HepG2 (cell line): Measurements from ENCODE around the gene TIMP3. TPM values are rescaled to one million over a fixed set of nuclear protein-coding genes. Genes with fewer than 3 reads are reported as not detected.
A peak's percentile ranks its signal among the peaks of the same experiment; 100 is the strongest.

Experiments
- ATRX ChIP-seq: sonication (generic); formaldehyde crosslinking; IDR thresholded peaks from 2 replicates; pipeline ENCODE4 v1.4.0; 2020; ENCODE audit warnings: missing genetic modification reagents, borderline replicate concordance
- BORCS8-MEF2B ChIP-seq: sonication (generic); formaldehyde crosslinking; IDR thresholded peaks from 2 replicates; pipeline ENCODE4 v1.8.0; 2022; ENCODE audit warnings: mild to moderate bottlenecking, missing genetic modification reagents
- FOXP1 ChIP-seq, 2 experiments: fragments of 450-650 bp in 1 of 2; IDR thresholded peaks; 2 replicates each; pipeline ENCODE4 v1.6.1; 2017 to 2018; ENCODE audit warnings: antibody characterized with exemption in 1 of 2
- GPN1 ChIP-seq: sonication (generic); formaldehyde crosslinking; IDR thresholded peaks from 2 replicates; pipeline ENCODE4 v1.5.1; 2020; ENCODE audit warnings: missing genetic modification reagents, borderline replicate concordance
- HOXA7 ChIP-seq: sonication (generic); formaldehyde crosslinking; IDR thresholded peaks from 2 replicates; pipeline ENCODE4 v1.8.1; 2022; ENCODE audit warnings: mild to moderate bottlenecking, missing genetic modification reagents, moderate library complexity
- KDM2A ChIP-seq: sonication (generic); formaldehyde crosslinking; IDR thresholded peaks from 2 replicates; pipeline ENCODE4 v1.4.0; 2020; ENCODE audit warnings: low read depth, missing genetic modification reagents, borderline replicate concordance
- MIER3 ChIP-seq: IDR thresholded peaks from 2 replicates; pipeline ENCODE4 v1.6.1; 2016; ENCODE audit warnings: missing compliant biosample characterization, borderline replicate concordance
- MTF1 ChIP-seq: sonication (generic); formaldehyde crosslinking; IDR thresholded peaks from 2 replicates; pipeline ENCODE4 v1.5.0; 2020; ENCODE audit warnings: missing genetic modification reagents
- NBN ChIP-seq: fragments of 450-650 bp; conservative IDR thresholded peaks from 2 replicates; pipeline ENCODE4 v1.6.1; 2017
- NFIC ChIP-seq: IDR thresholded peaks from 2 replicates; pipeline ENCODE4 v1.6.1; 2012; ENCODE audit warnings: mild to moderate bottlenecking, low read length, inconsistent platforms
- PATZ1 ChIP-seq: sonication (generic); formaldehyde crosslinking; IDR thresholded peaks from 2 replicates; pipeline ENCODE4 v1.4.0; 2020; ENCODE audit warnings: missing genetic modification reagents
- POLR2A ChIP-seq, 2 experiments: IDR thresholded peaks; 2 replicates each; pipeline ENCODE4 v1.6.1; 2011; ENCODE audit warnings: low read depth in 2 of 2, low read length in 2 of 2, mild to moderate bottlenecking in 1 of 2, moderate library complexity in 1 of 2; ENCODE audit not compliant: insufficient read depth in 1 of 2
- SKI ChIP-seq: fragments of 450-650 bp; IDR thresholded peaks from one replicate; pipeline ENCODE4 v1.6.1; 2018; ENCODE audit warnings: mild to moderate bottlenecking; ENCODE audit not compliant: partially characterized antibody
- SRY ChIP-seq: sonication (generic); formaldehyde crosslinking; IDR thresholded peaks from 2 replicates; pipeline ENCODE4 v1.8.0; 2022; ENCODE audit warnings: mild to moderate bottlenecking, missing genetic modification reagents
- TCF7L2 ChIP-seq: IDR thresholded peaks from 2 replicates; pipeline ENCODE4 v1.6.1; 2011; ENCODE audit warnings: mild to moderate bottlenecking, low read depth, low read length, moderate library complexity
- TGIF2 ChIP-seq: IDR thresholded peaks from 2 replicates; pipeline ENCODE4 v1.6.1; 2016; ENCODE audit warnings: control low read depth, missing compliant biosample characterization
- UBTF ChIP-seq: sonication (generic); formaldehyde crosslinking; IDR thresholded peaks from 2 replicates; pipeline ENCODE4 v1.4.0; 2020; ENCODE audit warnings: mild to moderate bottlenecking, missing genetic modification reagents
- ZMAT3 ChIP-seq: sonication (generic); formaldehyde crosslinking; conservative IDR thresholded peaks from 2 replicates; pipeline ENCODE4 v1.7.0; 2021; ENCODE audit warnings: missing genetic modification reagents
- ZMYM3 ChIP-seq: sonication (generic); formaldehyde crosslinking; IDR thresholded peaks from 2 replicates; pipeline ENCODE4 v1.5.1; 2020; ENCODE audit warnings: mild to moderate bottlenecking, missing genetic modification reagents
- ZNF292 ChIP-seq: sonication (generic); formaldehyde crosslinking; IDR thresholded peaks from 2 replicates; pipeline ENCODE4 v1.8.1; 2022; ENCODE audit warnings: mild to moderate bottlenecking, low read depth, missing genetic modification reagents, borderline replicate concordance
- ZNF317 ChIP-seq: sonication (generic); formaldehyde crosslinking; IDR thresholded peaks from 2 replicates; pipeline ENCODE4 v1.5.0; 2020; ENCODE audit warnings: mild to moderate bottlenecking, missing genetic modification reagents
- ZNF331 ChIP-seq: sonication (generic); formaldehyde crosslinking; IDR thresholded peaks from 2 replicates; pipeline ENCODE4 v1.4.0; 2020; ENCODE audit warnings: missing genetic modification reagents
- ZNF362 ChIP-seq: sonication (generic); formaldehyde crosslinking; IDR thresholded peaks from 2 replicates; pipeline ENCODE4 v1.4.0; 2020; ENCODE audit warnings: missing genetic modification reagents, mild to moderate bottlenecking, borderline replicate concordance
- ZNF720 ChIP-seq: sonication (generic); formaldehyde crosslinking; IDR thresholded peaks from 2 replicates; pipeline ENCODE4 v1.4.0; 2020; ENCODE audit warnings: missing genetic modification reagents
- ZNF879 ChIP-seq: sonication (generic); formaldehyde crosslinking; IDR thresholded peaks from 2 replicates; pipeline ENCODE4 v1.8.1; 2023; ENCODE audit warnings: missing genetic modification reagents
- ZSCAN25 ChIP-seq: sonication (generic); formaldehyde crosslinking; IDR thresholded peaks from 2 replicates; pipeline ENCODE4 v1.8.0; 2022; ENCODE audit warnings: mild to moderate bottlenecking, missing genetic modification reagents
- polyA plus RNA-seq, 8 experiments: library from polyadenylated mRNA; depleted of rRNA in 3 of 8; stranded (reverse) in 7 of 8; unstranded in 1 of 8; fragments of >200 nt; fragmentation: Illumina TruSeq in 4 of 8; extraction: Trizol in 4 of 8; gene quantifications; 2 replicates each; pipeline versions ENCODE4 v1.2.1 to v1.2.3, GENCODE V29; 2011 to 2016; ENCODE audit warnings: low read depth in 4 of 8, missing spikeins in 1 of 8, mixed read lengths in 1 of 8; ENCODE audit not compliant: insufficient read depth in 1 of 8
- total RNA-seq, 5 experiments: library from RNA; depleted of rRNA; stranded (reverse); fragments of >200 nt; fragmentation: Illumina TruSeq; extraction: Trizol; gene quantifications; 2 replicates each; pipeline ENCODE4 v1.2.3, GENCODE V29; 2016; ENCODE audit warnings: low read depth in 1 of 5
- TF ChIP-seq, protein P1 (sequence below): sonication (generic); formaldehyde crosslinking; IDR thresholded peaks from 2 replicates; pipeline ENCODE4 v1.4.0; 2020; ENCODE audit warnings: mild to moderate bottlenecking, missing genetic modification reagents

TIMP3 gene
- total and polyA plus RNA-seq, 2 of the 13 experiments (the other 11 are each of a cell fraction or from before 2014, with no cell fraction given), result 57.3 to 86.6 TPM

GRCh38 chr22:32789797-32790620, 11.5 kb upstream of the TIMP3 start (continued):
- TF ChIP-seq UBTF (CRISPR knock-in tag) (no peak), ZSCAN25 (CRISPR knock-in tag) (no peak), TCF7L2 (no peak), NBN (no peak), NFIC (peak; percentile 55), ATRX (CRISPR knock-in tag) (no peak), FOXP1 (IDR thresholded peaks at IDR 0.05) (no peak), FOXP1 (CRISPR knock-in tag; IDR thresholded peaks at IDR 0.05) (peak; percentile 90), ZNF317 (CRISPR knock-in tag) (no peak), KDM2A (CRISPR knock-in tag) (no peak), MIER3 (CRISPR knock-in tag) (peak; percentile 34; the same call in 1 of the 2 replicates), TGIF2 (CRISPR knock-in tag) (no peak), ZNF879 (CRISPR knock-in tag) (no peak), POLR2A (IDR thresholded peaks at IDR 0.05; ENCODE audit: insufficient read depth in 1 of 2, low read depth in 2 of 2, low read length in 2 of 2) (no peak), MTF1 (CRISPR knock-in tag) (no peak), ZNF720 (no peak), BORCS8-MEF2B (CRISPR knock-in tag) (no peak), ZMYM3 (CRISPR knock-in tag) (no peak; the same call in 1 of the 2 replicates), PATZ1 (CRISPR knock-in tag) (peak; percentile 37; the same call in 1 of the 2 replicates), HOXA7 (no peak), ZMAT3 (CRISPR knock-in tag) (no peak), ZNF362 (CRISPR knock-in tag) (no peak), ZNF331 (peak; percentile 61; the same call in 1 of the 2 replicates), ZNF292 (no peak), SRY (no peak), SKI (no peak), GPN1 (no peak)
- TF ChIP-seq, protein P1, sequence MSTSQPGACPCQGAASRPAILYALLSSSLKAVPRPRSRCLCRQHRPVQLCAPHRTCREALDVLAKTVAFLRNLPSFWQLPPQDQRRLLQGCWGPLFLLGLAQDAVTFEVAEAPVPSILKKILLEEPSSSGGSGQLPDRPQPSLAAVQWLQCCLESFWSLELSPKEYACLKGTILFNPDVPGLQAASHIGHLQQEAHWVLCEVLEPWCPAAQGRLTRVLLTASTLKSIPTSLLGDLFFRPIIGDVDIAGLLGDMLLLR (CRISPR knock-in tag), result no peak
